ENCODE data around the gene RBM33.

GRCh38 chr7:155769701-155770100 lies 125.2 kb downstream of the RBM33 start:
- TF ChIP-seq CTCF (conservative IDR thresholded peaks at IDR 0.05; ENCODE audit: low read depth, low read length) = no peak
- no peak for TF ChIP-seq FOS (IDR thresholded peaks at IDR 0.05; ENCODE audit: low read depth, low read length)
- TF ChIP-seq RAD21 (IDR thresholded peaks at IDR 0.05; ENCODE audit: low read length) = no peak
